HG03571 (cell line): ENCODE results near the gene TAS2R3.

Experiments
- ATAC-seq: cut with Tn5 transposase; IDR thresholded peaks from one replicate; pipeline ENCODE4 v1.9.1; 2021; ENCODE audit not compliant: unreplicated experiment

Gene TAS2R3

DNA sequence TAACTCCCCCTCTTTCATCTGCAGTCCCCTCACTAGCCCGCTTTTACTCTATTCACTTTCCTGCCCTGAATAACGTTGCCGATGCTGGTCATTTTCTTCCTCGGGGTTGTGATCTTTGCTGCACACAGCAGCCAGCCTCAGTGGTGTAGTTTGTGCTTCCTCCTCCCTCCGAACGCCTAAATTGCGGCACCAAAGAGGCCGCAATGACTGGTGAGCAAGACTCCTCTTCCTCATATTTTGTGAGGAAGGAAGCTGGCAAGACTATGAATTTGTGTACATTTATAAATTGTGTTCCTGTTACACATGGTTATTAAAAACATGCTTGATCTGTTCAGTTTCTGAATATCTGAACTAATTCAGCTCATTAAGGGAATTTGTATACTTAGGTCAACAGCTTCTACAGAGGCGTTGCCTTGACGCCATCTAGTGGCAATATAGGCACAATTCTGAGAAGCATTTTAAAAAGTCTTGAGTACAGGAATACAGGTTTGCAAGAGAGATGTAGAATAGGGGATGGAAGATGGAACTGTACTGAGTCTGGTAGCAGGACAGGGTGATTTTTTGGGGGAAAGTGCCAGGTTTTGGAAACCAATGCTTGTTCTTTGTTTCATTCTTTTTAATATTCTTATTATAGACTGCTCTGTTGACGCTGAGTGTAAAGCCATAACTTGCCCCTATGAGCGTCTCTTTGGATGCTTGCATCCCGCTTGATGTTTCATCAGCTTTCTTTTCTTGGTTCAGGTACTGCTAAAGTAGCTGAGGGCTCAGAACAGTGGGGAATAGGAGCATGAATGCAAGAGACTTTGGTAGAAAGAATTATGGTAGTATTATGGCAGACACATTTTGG is 22.0 kb downstream of the TAS2R3 start:
- peak; percentile 74 for ATAC-seq

DNA sequence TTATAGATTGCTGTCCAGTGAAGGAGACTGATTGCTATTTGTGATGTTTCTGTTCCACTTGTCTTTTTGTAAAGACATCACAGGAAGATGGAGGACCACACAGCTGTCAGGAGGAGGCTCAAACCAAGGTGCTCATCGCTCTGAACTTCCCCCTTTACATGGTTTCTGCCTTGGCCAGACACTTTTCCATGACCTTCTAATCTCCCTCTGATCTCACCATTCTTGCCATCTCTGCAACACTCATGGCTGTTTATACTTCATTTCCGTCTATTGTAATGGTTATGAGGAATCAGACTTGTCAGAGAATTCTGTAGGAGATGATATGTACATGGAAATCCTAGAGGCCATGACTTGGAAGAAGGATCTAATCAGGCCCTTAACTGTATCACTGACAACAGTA is 24.4 kb downstream of the TAS2R3 start:
- ATAC-seq = no peak

DNA sequence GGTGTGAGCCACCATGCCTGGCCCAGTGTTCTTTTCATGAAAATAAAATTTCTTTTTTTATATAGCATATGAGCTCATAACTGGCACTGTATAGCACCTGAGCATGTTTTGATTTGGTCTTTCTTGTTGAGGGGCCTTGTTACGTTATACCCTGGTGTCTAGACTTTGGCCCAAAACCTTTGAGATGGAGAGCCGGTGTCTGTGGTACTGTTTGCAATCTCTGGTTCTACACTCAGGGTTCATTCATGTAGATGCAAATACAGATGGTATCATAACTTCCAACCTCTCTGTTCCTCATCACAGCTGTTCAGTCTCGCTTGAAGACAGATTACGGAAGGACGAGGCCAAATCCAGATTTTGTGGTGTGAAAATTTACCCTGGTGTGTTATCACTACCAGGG is 26.0 kb downstream of the TAS2R3 start, which contains the start of gene TAS2R5:
Gene TAS2R5 (plus strand): TSS at position 301 of the 400 bp plus-strand sequence. CDS start 145 bp downstream, outside the sequence.
- ATAC-seq = no peak

DNA sequence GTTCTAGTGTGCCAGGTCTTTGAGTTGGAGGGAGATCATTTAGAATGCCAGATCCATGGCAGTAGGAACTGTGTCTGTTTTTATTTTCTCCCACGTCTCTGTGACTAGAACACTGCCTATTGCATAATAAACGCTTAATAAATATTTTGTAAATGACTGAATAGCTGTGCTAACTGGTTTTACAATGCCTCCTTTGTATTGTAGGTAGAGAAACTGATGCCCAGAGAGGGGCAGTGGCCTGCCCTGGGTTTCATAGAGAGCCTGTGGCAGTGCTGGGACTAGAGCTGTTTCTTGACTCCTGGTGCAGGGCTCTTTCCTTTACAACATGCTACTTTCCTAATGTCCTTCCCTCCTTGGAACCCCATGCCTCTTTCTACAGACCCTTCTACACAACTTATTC is 28.6 kb downstream of the TAS2R3 start:
- ATAC-seq = no peak
